ENCODE data around the gene DUS3L. TPM values are rescaled to one million over a fixed set of nuclear protein-coding genes. Genes with fewer than 3 reads are reported as not detected.

DUS3L gene, protein sequence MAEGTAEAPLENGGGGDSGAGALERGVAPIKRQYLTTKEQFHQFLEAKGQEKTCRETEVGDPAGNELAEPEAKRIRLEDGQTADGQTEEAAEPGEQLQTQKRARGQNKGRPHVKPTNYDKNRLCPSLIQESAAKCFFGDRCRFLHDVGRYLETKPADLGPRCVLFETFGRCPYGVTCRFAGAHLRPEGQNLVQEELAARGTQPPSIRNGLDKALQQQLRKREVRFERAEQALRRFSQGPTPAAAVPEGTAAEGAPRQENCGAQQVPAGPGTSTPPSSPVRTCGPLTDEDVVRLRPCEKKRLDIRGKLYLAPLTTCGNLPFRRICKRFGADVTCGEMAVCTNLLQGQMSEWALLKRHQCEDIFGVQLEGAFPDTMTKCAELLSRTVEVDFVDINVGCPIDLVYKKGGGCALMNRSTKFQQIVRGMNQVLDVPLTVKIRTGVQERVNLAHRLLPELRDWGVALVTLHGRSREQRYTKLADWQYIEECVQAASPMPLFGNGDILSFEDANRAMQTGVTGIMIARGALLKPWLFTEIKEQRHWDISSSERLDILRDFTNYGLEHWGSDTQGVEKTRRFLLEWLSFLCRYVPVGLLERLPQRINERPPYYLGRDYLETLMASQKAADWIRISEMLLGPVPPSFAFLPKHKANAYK
- 26.8 TPM for total RNA-seq
- long read RNA-seq, transcript DUS3L-201 (13 exons, 2,113 nt), result major isoform, 25 of 53 reads
- long read RNA-seq, partial matches to known transcripts, result 15 of 53 reads
- long read RNA-seq, other reads (novel, unspliced or antisense), result 13 of 53 reads

- no peaks in the 10 kb centered on the region for H3K9me3 ChIP-seq
- H3K4me1 ChIP-seq, result peaks cover 6% of the 10 kb centered on the region
- ATAC-seq (peak; percentile 97), DNase-seq (peak; percentile 98)
- intact Hi-C loops (cut with DNase I), result no loop called here
- no peaks in the 10 kb centered on the region for H3K27me3 ChIP-seq
- peaks cover 42% of the 10 kb centered on the region for H3K36me3 ChIP-seq
- H3K4me3 ChIP-seq, result peak within 1 kb of the TSS; percentile 85
- peak within 1 kb of the TSS; percentile 99 for H3K27ac ChIP-seq
- TF ChIP-seq CTCF (IDR thresholded peaks at IDR 0.05), result no peak
Observed at GRCh38 chr19:5790559-5791520, at the start of gene DUS3L. Gene DUS3L, minus strand, starts transcription at chr19:5791163. Its CDS starts 22 bp downstream, at chr19:5791141.

DNA sequence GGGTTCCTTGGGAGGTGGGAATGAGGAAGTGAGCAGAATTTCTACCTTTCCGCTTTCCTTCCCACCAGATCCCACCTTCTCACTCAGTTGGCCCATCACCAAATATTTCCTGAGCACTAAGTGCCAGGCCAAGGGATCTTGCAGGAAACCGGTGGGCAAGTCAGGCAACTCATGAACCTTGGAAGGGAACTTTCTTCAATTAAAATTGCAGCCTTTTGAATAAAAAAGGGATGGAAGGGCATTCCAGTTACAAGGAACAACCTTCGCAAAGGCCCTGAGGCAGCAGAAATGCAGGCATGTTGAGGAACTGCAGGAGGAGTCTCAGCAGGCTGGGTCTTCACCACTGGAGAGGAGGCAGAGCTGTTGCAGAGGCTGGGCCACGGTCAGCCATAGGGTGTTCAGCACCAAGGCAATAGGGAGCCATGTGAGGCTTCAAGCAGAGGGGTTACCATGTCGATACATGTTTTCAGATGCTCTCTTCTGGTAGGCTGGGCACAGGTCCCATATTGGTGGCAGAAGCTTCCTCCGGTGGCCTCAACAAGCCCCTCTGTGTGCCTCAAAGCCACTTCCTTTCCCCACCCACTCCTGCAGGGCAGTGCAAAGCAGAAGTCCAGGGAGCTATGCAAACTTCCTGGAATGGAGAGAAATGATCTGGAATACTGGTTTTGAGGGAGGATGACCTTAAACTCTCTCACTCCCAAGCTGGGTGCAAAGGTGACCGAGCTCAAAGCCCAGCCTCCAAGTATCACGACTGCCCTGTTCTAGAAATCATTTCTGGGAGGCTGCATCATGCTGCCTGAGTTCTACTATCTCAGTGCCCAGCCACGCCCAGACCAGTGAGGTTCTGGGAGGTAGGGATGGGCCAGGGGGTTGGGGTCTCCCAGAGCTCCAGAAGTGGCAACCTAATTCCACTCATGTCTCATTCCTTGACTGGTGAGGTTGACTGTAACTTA is 48.4 kb upstream of the DUS3L start, which contains the start of gene FUT6:
FUT6 (minus strand) TSS at position 638 of the 953 bp plus-strand sequence. CDS start 7,135 bp downstream, outside the sequence.
- Histone ChIP-seq H3K9me3 (no peaks in the 10 kb centered on the region), H3K4me3 (no peak within 1 kb of the TSS), H3K27me3 (peaks cover 7% of the 10 kb centered on the region), H3K27ac (no peak within 1 kb of the TSS), H3K36me3 (no peaks in the 10 kb centered on the region), H3K4me1 (no peaks in the 10 kb centered on the region)
- ATAC-seq (peak; percentile 41), DNase-seq (no peak)
- no peak for TF ChIP-seq CTCF (IDR thresholded peaks at IDR 0.05)
- intact Hi-C loops (cut with DNase I), result no loop called here

GRCh38 chr19:5838353-5839064 is 47.5 kb upstream of the DUS3L start:
- no peak for TF ChIP-seq CTCF (IDR thresholded peaks at IDR 0.05)
- ATAC-seq, result no peak
- Histone ChIP-seq H3K36me3 (no peaks in the 10 kb centered on the region), H3K27ac (no peak overlapping the region), H3K9me3 (no peaks in the 10 kb centered on the region), H3K27me3 (peaks cover 7% of the 10 kb centered on the region), H3K4me1 (no peaks in the 10 kb centered on the region), H3K4me3 (no peak overlapping the region)
- intact Hi-C loops (cut with DNase I), result no loop called here
- DNase-seq, result no peak

DNA sequence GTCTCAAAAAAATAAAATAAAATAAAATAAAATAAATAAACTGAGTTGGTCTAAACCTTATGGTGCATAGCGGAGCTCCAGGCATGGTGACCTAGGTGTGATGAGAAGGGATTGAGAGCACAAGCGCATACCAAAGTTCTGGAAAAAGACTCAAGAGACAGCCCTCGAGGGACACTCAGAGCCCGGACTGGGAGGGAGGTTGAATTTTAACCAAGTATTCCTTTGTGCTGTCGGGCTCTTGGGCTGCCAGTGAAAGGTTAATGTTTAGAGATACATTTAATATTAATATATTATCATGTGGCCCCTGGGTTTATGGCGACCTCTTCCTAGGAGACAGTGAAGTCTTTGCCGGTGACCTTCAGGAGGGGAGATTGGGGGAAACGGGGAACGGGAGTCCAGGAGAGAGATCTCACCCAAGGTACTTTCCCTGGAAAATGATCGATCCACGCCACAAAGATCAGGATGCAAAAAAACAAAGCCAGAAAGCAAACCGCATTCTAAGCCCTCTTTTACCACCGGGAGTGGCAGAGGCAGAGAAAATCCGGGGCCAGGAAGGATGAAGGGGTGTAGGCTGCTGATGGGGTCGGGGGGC is 46.9 kb upstream of the DUS3L start:
- intact Hi-C loops (cut with DNase I), result no loop called here
- Histone ChIP-seq H3K4me1 (no peaks in the 10 kb centered on the region), H3K4me3 (no peak overlapping the region), H3K36me3 (no peaks in the 10 kb centered on the region), H3K27me3 (peaks cover 7% of the 10 kb centered on the region), H3K27ac (no peak overlapping the region), H3K9me3 (no peaks in the 10 kb centered on the region)
- TF ChIP-seq CTCF (IDR thresholded peaks at IDR 0.05), result no peak
- ATAC-seq (no peak), DNase-seq (no peak)

All from upper lobe of right lung (tissue), 1 donor.